Nephron (organoid): ENCODE measurements around the gene MTUS2.
A peak's percentile ranks its signal among the peaks of the same experiment; 100 is the strongest.

Source experiments
- H3K27ac Mint-ChIP-seq, 3 experiments: 2 replicates each; pipeline ENCODE4 v1.8.0; 2020; ENCODE audit warnings: mixed read lengths in 3 of 3, mild to moderate bottlenecking in 2 of 3, moderate library complexity in 1 of 3
- H3K27me3 Mint-ChIP-seq: 2 replicates; pipeline ENCODE4 v1.8.0; 2021; ENCODE audit warnings: low read depth, mild to moderate bottlenecking, moderate library complexity, mixed read lengths
- H3K36me3 Mint-ChIP-seq: 2 replicates; pipeline ENCODE4 v1.8.0; 2020; ENCODE audit warnings: low read depth, mixed read lengths
- H3K4me1 Mint-ChIP-seq: 2 replicates; pipeline ENCODE4 v1.8.0; 2020; ENCODE audit warnings: mixed read lengths
- H3K4me3 Mint-ChIP-seq, 3 experiments: 2 replicates each; pipeline ENCODE4 v1.8.0; 2020; ENCODE audit warnings: mild to moderate bottlenecking in 3 of 3, mixed read lengths in 3 of 3, moderate library complexity in 2 of 3
- H3K9me3 Mint-ChIP-seq: 2 replicates; pipeline ENCODE4 v1.8.0; 2020; ENCODE audit warnings: mixed read lengths
- TF ChIP-seq, protein P1 (sequence below), 3 experiments: fragments of 200-600 bp; sonication (generic); IDR thresholded peaks; one replicate each; pipeline ENCODE4 v1.5.0; 2021; ENCODE audit warnings: antibody characterized with exemption in 3 of 3; ENCODE audit not compliant: unreplicated experiment in 3 of 3

The MTUS2 gene

DNA sequence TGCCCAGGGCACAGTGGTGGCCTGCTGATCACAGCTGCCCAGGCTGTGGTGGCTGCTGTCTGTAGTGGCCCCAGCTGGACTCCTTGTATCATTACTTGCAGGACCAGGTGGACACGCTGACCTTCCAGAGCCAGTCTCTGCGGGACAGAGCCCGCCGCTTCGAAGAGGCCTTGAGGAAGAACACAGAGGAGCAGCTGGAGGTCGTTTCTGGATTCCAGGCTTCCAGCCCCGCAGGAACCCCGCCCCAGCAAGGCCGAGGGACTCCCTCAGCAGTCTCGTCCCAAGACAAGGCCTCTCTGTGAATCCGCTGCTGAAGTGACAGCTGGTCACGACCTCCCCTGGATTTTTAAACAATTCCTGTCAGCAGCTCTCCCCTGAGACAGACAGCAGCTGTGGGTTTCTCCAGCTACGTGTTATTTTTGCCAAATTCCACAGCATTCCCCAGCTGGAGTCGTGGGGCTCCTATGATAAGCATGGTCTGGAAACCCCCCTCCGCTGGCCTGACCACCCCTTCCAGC lies 677.1 kb downstream of the MTUS2 start:
- TF ChIP-seq, protein P1, sequence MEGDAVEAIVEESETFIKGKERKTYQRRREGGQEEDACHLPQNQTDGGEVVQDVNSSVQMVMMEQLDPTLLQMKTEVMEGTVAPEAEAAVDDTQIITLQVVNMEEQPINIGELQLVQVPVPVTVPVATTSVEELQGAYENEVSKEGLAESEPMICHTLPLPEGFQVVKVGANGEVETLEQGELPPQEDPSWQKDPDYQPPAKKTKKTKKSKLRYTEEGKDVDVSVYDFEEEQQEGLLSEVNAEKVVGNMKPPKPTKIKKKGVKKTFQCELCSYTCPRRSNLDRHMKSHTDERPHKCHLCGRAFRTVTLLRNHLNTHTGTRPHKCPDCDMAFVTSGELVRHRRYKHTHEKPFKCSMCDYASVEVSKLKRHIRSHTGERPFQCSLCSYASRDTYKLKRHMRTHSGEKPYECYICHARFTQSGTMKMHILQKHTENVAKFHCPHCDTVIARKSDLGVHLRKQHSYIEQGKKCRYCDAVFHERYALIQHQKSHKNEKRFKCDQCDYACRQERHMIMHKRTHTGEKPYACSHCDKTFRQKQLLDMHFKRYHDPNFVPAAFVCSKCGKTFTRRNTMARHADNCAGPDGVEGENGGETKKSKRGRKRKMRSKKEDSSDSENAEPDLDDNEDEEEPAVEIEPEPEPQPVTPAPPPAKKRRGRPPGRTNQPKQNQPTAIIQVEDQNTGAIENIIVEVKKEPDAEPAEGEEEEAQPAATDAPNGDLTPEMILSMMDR (IDR thresholded peaks at IDR 0.05; ENCODE audit: unreplicated experiment in 3 of 3), result no peak
- no peaks in the 10 kb centered on the region for H3K9me3 Mint-ChIP-seq
- peak overlapping the region; percentile 77 to 96 (median 85) for H3K27ac Mint-ChIP-seq
- peaks cover 65% of the 10 kb centered on the region for H3K4me1 Mint-ChIP-seq
- no peaks in the 10 kb centered on the region for H3K36me3 Mint-ChIP-seq
- peaks cover 26% of the 10 kb centered on the region for H3K27me3 Mint-ChIP-seq
- peak overlapping the region; percentile 30 to 55 (median 51) for H3K4me3 Mint-ChIP-seq

DNA sequence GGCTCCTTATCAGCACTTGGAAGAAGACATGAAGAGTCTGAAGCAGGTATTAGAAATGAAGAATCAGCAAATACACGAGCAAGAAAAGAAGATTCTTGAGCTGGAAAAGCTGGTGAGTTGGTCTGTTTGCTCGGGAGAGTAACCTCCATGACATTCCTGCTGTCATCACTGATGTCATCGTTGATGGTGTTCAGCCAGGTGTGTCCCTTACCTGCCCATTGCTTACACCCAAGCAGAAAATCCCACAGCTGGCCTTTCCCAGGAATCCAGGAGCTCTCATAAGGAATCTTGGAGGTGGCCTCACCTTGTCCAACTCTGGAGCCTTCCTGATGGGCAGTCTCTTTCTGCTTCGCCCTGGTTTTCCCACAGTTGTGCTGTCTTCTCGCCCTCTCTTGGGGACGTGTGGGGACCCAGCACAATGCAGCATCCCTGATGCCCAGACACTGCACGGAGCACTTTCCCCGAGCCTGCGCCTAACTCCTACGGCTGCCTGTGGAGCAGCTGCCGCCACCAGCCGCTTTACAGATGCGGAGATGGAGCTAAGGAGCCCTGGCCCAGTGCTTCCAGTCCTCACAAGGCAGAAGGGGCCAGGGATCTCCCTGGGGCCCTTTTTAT lies 678.4 kb downstream of the MTUS2 start:
- H3K27me3 Mint-ChIP-seq, result peaks cover 28% of the 10 kb centered on the region
- H3K9me3 Mint-ChIP-seq, result no peaks in the 10 kb centered on the region
- peaks cover 75% of the 10 kb centered on the region for H3K4me1 Mint-ChIP-seq
- H3K4me3 Mint-ChIP-seq, result no peak overlapping the region
- no peaks in the 10 kb centered on the region for H3K36me3 Mint-ChIP-seq
- H3K27ac Mint-ChIP-seq, result no peak overlapping the region
- TF ChIP-seq, protein P1 (IDR thresholded peaks at IDR 0.05; ENCODE audit: unreplicated experiment in 3 of 3), result no peak

GRCh38 chr13:29499506-29500165 lies 679.5 kb downstream of the MTUS2 start:
- Mint-ChIP-seq H3K9me3 (no peaks in the 10 kb centered on the region), H3K27ac (peak overlapping the region in 2 of 3 experiments; percentile 41 to 46), H3K27me3 (peaks cover 26% of the 10 kb centered on the region), H3K4me3 (peak overlapping the region in 1 of 3 experiments; percentile 37), H3K4me1 (peaks cover 73% of the 10 kb centered on the region), H3K36me3 (no peaks in the 10 kb centered on the region)
- TF ChIP-seq, protein P1 (IDR thresholded peaks at IDR 0.05; ENCODE audit: unreplicated experiment in 3 of 3), result no peak

- TF ChIP-seq, protein P1 (IDR thresholded peaks at IDR 0.05; ENCODE audit: unreplicated experiment in 3 of 3), result no peak
- no peak overlapping the region for H3K4me3 Mint-ChIP-seq
These were observed 680.2 kb downstream of the MTUS2 start for GRCh38 chr13:29500386-29500785.

DNA sequence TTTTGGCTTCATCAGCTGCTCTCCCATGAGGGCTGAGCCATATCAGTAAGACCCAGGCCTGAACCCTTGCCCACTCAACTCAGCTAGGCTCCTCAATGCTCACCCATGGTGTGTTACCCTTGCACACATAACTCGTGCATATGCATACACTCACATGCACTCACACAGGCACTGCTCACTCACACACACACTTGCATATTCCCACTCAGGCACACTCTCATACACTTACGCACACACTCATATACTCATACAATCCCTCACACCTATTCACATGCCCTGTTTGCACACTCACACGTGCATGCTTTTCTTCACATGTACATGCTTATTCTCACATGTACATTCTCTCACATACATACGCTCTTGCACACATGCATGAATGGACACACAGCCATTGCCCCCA lies 681.5 kb downstream of the MTUS2 start:
- Mint-ChIP-seq H3K27ac (no peak overlapping the region), H3K27me3 (peaks cover 30% of the 10 kb centered on the region), H3K4me3 (no peak overlapping the region), H3K36me3 (no peaks in the 10 kb centered on the region), H3K9me3 (no peaks in the 10 kb centered on the region), H3K4me1 (peaks cover 81% of the 10 kb centered on the region)
- TF ChIP-seq, protein P1 (IDR thresholded peaks at IDR 0.05; ENCODE audit: unreplicated experiment in 3 of 3), result no peak

More at GRCh38 chr13:29500386-29500785, 680.2 kb downstream of the MTUS2 start:
- H3K27me3 Mint-ChIP-seq, result peaks cover 30% of the 10 kb centered on the region
- H3K36me3 Mint-ChIP-seq, result no peaks in the 10 kb centered on the region
- H3K27ac Mint-ChIP-seq, result peak overlapping the region; percentile 21 to 74 (median 39)
- H3K9me3 Mint-ChIP-seq, result no peaks in the 10 kb centered on the region
- H3K4me1 Mint-ChIP-seq, result peaks cover 79% of the 10 kb centered on the region
